Measurements from ENCODE around the gene PLXNA2. TPM values are rescaled to one million over a fixed set of nuclear protein-coding genes. Genes with fewer than 3 reads are reported as not detected.

The PLXNA2 gene
- total RNA-seq, 4 donors from 2014 or later = 12.2 to 45.7 (median 21.8) TPM

DNA sequence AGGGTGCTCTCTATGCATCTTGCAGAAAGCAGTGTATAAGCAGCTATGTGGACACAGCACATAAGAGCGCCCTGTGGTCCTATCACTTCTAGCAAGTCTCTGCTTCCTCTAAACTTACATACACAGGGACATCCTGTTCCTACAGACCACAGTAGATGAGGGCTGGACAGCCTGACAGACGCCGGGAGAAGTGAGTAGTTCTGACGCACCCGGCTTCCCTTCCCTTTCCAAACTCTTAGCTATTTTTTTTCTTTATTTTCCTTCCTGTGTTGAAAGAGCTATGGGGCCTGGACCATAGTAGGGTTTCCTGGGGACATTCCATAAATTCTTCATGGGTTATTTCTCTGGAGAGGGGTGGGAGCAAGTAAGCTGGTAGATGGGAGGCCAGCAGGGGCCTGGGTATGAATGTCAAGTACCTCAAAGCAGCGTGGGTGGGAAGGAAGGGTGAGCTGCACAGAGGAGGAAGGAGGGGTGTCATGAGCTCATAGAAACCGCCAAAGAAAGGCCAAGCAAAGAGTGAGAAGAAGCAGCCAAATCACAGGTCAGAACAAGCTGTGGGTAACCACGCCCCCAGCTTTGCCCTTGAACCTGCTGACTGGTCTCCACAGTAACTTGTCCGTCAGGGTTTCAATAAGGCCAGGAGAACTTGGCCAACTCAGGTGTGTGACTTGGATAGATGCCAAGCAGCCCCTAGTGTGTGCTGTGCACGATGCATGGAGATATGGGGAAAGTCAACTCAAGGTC lies 36.6 kb downstream of the PLXNA2 start:
- Histone ChIP-seq H3K27me3 (no peaks in the 10 kb centered on the region), H3K27ac (peak overlapping the region; percentile 54 to 82 (median 81)), H3K4me3 (replicated peaks in 1 of 3) (no peak overlapping the region), H3K36me3 (no peaks in the 10 kb centered on the region), H3K4me1 (peaks cover 56 to 80% of the 10 kb centered on the region in 2 donors), H3K9me3 (no peaks in the 10 kb centered on the region)
- WGBS, 2 donors = 26 to 35% methylated on average over 10 of the region's 10 CpGs
- peak; percentile 83 to 85 for DNase-seq
- TF ChIP-seq, protein P1, sequence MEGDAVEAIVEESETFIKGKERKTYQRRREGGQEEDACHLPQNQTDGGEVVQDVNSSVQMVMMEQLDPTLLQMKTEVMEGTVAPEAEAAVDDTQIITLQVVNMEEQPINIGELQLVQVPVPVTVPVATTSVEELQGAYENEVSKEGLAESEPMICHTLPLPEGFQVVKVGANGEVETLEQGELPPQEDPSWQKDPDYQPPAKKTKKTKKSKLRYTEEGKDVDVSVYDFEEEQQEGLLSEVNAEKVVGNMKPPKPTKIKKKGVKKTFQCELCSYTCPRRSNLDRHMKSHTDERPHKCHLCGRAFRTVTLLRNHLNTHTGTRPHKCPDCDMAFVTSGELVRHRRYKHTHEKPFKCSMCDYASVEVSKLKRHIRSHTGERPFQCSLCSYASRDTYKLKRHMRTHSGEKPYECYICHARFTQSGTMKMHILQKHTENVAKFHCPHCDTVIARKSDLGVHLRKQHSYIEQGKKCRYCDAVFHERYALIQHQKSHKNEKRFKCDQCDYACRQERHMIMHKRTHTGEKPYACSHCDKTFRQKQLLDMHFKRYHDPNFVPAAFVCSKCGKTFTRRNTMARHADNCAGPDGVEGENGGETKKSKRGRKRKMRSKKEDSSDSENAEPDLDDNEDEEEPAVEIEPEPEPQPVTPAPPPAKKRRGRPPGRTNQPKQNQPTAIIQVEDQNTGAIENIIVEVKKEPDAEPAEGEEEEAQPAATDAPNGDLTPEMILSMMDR (IDR thresholded peaks at IDR 0.05) = no peak
- no peak for TF ChIP-seq POLR2A (IDR thresholded peaks at IDR 0.05)
- intact Hi-C loops (cut with DNase I) = no loop called here

DNA sequence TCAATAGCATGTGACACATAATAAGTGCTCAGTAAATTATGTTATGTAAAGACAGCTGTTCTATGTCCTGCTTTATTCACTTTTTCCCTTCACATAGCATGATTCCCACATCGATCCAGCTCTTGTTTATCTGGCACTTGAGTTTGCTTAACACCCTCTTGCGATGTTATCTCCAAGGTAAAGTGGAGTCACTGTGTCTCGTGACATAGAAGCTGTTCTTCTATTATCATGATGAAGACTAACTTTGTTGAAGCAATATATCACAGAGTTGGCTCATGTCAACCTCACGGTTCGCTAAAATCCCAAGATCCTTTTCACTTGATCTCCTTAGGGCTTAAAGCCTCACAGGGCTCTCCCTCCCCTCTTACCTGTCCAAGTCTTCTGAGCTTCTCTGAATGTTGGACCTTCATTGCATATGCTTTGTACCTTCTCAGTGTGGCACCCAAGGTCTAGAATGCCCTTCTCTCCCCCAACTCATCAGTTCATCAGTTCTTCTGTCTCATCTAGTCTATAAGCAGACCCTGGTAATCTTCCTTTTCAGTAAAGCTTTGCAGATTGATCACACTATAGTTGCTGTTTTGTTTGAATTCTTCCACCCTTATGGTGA lies 38.0 kb downstream of the PLXNA2 start:
- Histone ChIP-seq H3K4me1 (peaks cover 65 to 85% of the 10 kb centered on the region in 2 donors), H3K27me3 (no peaks in the 10 kb centered on the region), H3K36me3 (no peaks in the 10 kb centered on the region), H3K4me3 (replicated peaks in 1 of 3) (no peak overlapping the region), H3K27ac (peak overlapping the region in 2 of 3 donors; percentile 40 to 49), H3K9me3 (no peaks in the 10 kb centered on the region)
- no peak for TF ChIP-seq POLR2A (IDR thresholded peaks at IDR 0.05)
- TF ChIP-seq, protein P1 (IDR thresholded peaks at IDR 0.05) = no peak
- no peak for DNase-seq
- WGBS, 2 donors = 89 to 91% methylated on average over 5 of the region's 5 CpGs
- intact Hi-C loops (cut with DNase I) = no loop called here

DNA sequence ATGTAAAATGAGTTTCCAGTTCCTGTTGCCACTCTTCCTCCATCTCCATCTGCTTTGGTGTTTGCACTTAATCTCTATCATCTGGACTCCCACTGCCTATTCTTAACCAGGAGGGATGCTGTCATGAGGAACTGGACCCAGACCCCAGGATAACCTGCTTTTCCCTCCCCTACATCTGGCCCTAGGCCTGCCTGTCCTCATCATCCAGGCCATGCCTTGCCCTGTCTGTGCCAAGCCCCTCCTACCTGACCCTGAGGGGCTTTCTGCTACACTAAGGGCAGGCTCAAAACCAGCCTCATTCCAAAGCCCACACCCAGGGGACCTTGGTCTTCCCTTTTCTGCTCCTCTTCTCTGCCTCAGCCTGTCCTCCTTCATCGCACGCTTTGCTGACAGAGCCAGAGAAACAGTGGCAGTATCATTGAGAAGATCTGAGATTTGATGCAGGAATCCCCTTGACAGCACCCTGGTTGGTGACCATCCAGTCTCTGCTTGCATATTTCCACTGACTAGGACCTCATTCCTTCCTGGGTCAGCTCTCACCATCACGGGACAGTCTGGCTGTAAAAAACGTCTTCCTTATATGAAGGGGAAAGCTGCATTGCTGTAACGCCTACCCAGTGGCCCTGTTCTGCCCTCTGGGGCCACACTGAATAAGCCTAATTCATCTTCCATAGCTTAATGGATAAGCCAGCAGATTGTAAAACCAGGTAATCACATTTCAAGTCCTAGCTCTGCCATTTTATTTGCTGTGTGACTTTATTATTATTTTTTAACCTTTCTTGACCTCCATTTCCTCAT lies 38.8 kb downstream of the PLXNA2 start:
- no peak for TF ChIP-seq POLR2A (IDR thresholded peaks at IDR 0.05)
- TF ChIP-seq, protein P1 (IDR thresholded peaks at IDR 0.05) = no peak
- Histone ChIP-seq H3K36me3 (no peaks in the 10 kb centered on the region), H3K4me3 (replicated peaks in 1 of 3) (no peak overlapping the region), H3K27ac (peak overlapping the region in 2 of 3 donors; percentile 57 to 85), H3K27me3 (no peaks in the 10 kb centered on the region), H3K9me3 (no peaks in the 10 kb centered on the region), H3K4me1 (peaks cover 65 to 91% of the 10 kb centered on the region in 2 donors)
- intact Hi-C loops (cut with DNase I) = no loop called here
- WGBS, 2 donors = 81 to 93% methylated on average over 5 of the region's 5 CpGs
- no peak for DNase-seq

DNA sequence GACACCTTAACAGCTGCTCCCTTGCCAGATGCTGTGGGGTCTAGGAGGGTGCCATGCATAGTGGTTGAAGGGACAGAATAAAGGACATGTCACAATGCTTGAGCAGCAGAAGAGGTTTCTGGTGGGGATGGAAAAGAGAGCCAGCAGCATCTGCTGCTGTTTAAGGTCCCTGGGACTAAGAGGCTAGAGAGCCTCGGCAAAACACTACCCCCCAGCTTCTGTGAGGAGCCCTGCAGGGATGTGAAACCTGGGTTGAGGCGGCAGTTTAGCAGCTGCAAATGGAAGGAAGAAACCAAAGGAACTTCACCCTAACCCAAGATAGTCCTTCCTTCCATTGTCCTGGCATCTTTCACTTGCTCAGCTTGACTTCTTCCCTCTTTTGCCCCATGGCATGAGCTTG lies 39.4 kb downstream of the PLXNA2 start:
- H3K27ac ChIP-seq = peak overlapping the region; percentile 57 to 85 (median 67)
- DNase-seq = no peak
- no peaks in the 10 kb centered on the region for H3K27me3 ChIP-seq
- intact Hi-C loops (cut with DNase I) = no loop called here
- no peaks in the 10 kb centered on the region for H3K9me3 ChIP-seq
- no peaks in the 10 kb centered on the region for H3K36me3 ChIP-seq
- H3K4me1 ChIP-seq = peaks cover 65 to 91% of the 10 kb centered on the region in 2 donors
- 65 to 90% methylated on average over 2 of the region's 2 CpGs for WGBS, 2 donors
- TF ChIP-seq POLR2A (IDR thresholded peaks at IDR 0.05) = no peak
- TF ChIP-seq, protein P1 (IDR thresholded peaks at IDR 0.05) = no peak
- no peak overlapping the region for H3K4me3 ChIP-seq (replicated peaks in 1 of 3)
